A549 treated with AZD2906 at 1 μM for 4 hours (cell line): Measurements from ENCODE around the gene LAMA1. TPM values are rescaled to one million over a fixed set of nuclear protein-coding genes. Genes with fewer than 3 reads are reported as not detected.

Experiments used
- total RNA-seq: library from RNA; stranded (reverse); fragments of 200-300 nt; extraction: Qiagen RNA extraction; gene quantifications from 5 replicates; pipeline ENCODE4 v1.2.3, GENCODE V29; 2022

Gene LAMA1, protein sequence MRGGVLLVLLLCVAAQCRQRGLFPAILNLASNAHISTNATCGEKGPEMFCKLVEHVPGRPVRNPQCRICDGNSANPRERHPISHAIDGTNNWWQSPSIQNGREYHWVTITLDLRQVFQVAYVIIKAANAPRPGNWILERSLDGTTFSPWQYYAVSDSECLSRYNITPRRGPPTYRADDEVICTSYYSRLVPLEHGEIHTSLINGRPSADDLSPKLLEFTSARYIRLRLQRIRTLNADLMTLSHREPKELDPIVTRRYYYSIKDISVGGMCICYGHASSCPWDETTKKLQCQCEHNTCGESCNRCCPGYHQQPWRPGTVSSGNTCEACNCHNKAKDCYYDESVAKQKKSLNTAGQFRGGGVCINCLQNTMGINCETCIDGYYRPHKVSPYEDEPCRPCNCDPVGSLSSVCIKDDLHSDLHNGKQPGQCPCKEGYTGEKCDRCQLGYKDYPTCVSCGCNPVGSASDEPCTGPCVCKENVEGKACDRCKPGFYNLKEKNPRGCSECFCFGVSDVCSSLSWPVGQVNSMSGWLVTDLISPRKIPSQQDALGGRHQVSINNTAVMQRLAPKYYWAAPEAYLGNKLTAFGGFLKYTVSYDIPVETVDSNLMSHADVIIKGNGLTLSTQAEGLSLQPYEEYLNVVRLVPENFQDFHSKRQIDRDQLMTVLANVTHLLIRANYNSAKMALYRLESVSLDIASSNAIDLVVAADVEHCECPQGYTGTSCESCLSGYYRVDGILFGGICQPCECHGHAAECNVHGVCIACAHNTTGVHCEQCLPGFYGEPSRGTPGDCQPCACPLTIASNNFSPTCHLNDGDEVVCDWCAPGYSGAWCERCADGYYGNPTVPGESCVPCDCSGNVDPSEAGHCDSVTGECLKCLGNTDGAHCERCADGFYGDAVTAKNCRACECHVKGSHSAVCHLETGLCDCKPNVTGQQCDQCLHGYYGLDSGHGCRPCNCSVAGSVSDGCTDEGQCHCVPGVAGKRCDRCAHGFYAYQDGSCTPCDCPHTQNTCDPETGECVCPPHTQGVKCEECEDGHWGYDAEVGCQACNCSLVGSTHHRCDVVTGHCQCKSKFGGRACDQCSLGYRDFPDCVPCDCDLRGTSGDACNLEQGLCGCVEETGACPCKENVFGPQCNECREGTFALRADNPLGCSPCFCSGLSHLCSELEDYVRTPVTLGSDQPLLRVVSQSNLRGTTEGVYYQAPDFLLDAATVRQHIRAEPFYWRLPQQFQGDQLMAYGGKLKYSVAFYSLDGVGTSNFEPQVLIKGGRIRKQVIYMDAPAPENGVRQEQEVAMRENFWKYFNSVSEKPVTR (N-terminal part only)
- total RNA-seq: 0.06 to 0.16 TPM (median 0.09 TPM) in 5 replicates

GRCh38 chr18:7117390-7118355, at the start of gene LAMA1:
Gene LAMA1, minus strand, starts transcription at chr18:7117797. Its CDS starts 77 bp downstream, at chr18:7117720.

Other genes with a start within 250 kb of the LAMA1 start
- gene LRRC30, start 113.3 kb upstream of the LAMA1 start, total RNA-seq: not detected in 5 replicates